A549 (cell line): ENCODE data around the gene SH3PXD2A.

ENCODE experiments used
- CTCF ChIP-seq: fragments of >200 bp; sonication (Bioruptor Twin); formaldehyde crosslinking; IDR thresholded peaks from 3 replicates; pipeline ENCODE4 v1.5.1; 2016
- EP300 ChIP-seq, 2 experiments: fragments of >200 bp; sonication (Bioruptor Twin); formaldehyde crosslinking; IDR thresholded peaks; 2 replicates in 1 of 2; 3 replicates in 1 of 2; pipeline ENCODE4 v1.6.1; 2016 to 2017
- FOSB ChIP-seq: fragments of 250-450 bp; sonication (Bioruptor Pico); IDR thresholded peaks from 2 replicates; pipeline ENCODE4 v1.5.0; 2020; ENCODE audit warnings: mild to moderate bottlenecking, moderate library complexity
- FOSL2 ChIP-seq, 2 experiments: fragments of 450-650 bp in 1 of 2; fragments of >200 bp in 1 of 2; sonication (Bioruptor Twin) in 1 of 2; formaldehyde crosslinking; IDR thresholded peaks; 2 replicates each; pipeline versions ENCODE4 v1.5.0 to v1.6.1; 2016 to 2020; ENCODE audit warnings: mild to moderate bottlenecking in 1 of 2, moderate library complexity in 1 of 2
- JUNB ChIP-seq: fragments of >200 bp; sonication (Bioruptor Twin); formaldehyde crosslinking; IDR thresholded peaks from 2 replicates; pipeline ENCODE4 v1.6.1; 2016
- MAFK ChIP-seq: fragments of 450-650 bp; IDR thresholded peaks from 2 replicates; pipeline ENCODE4 v1.6.1; 2014; ENCODE audit not compliant: partially characterized antibody
- POLR2A ChIP-seq: IDR thresholded peaks from 2 replicates; pipeline ENCODE4 v1.6.1; 2012; ENCODE audit warnings: mild to moderate bottlenecking, low read length
- RAD21 ChIP-seq, 2 experiments: fragments of >200 bp in 1 of 2; sonication (Bioruptor Twin) in 1 of 2; formaldehyde crosslinking in 1 of 2; IDR thresholded peaks in 1 of 2; conservative IDR thresholded peaks in 1 of 2; 2 replicates in 1 of 2; 3 replicates in 1 of 2; pipeline ENCODE4 v1.6.1; 2012 to 2018; ENCODE audit warnings: inconsistent platforms in 1 of 2
- SMC3 ChIP-seq: fragments of >200 bp; sonication (Bioruptor Twin); formaldehyde crosslinking; IDR thresholded peaks from 3 replicates; pipeline ENCODE4 v1.6.1; 2018; ENCODE audit warnings: inconsistent platforms
- SREBF2 ChIP-seq: fragments of 450-650 bp; IDR thresholded peaks from 2 replicates; pipeline ENCODE4 v1.6.1; 2014; ENCODE audit warnings: mild to moderate bottlenecking, moderate library complexity

- TF ChIP-seq CTCF (no peak), POLR2A (no peak), SMC3 (no peak), RAD21 (conservative IDR thresholded peaks at IDR 0.05 in 1 of 2, IDR thresholded peaks at IDR 0.05 in 1 of 2) (no peak), MAFK (no peak), FOSB (CRISPR knock-in tag) (no peak), JUNB (no peak), EP300 (IDR thresholded peaks at IDR 0.05) (no peak), SREBF2 (no peak), FOSL2 (IDR thresholded peaks at IDR 0.05) (no peak), FOSL2 (CRISPR knock-in tag; IDR thresholded peaks at IDR 0.05) (no peak)
These were observed 79.6 kb downstream of the SH3PXD2A start for GRCh38 chr10:103775776-103776175.
